ENCODE measurements around the gene NLK. TPM values are rescaled to one million over a fixed set of nuclear protein-coding genes. Genes with fewer than 3 reads are reported as not detected.

The NLK gene
- total and polyA plus RNA-seq, 2 of the 13 experiments (the other 11 are each of a cell fraction or from before 2014, with no cell fraction given) = 13.4 to 14.6 TPM

- TF ChIP-seq ZNF713 (CRISPR knock-in tag; IDR thresholded peaks at IDR 0.05) (no peak), DRAP1 (CRISPR knock-in tag; IDR thresholded peaks at IDR 0.05) (no peak), ZNF3 (CRISPR knock-in tag; IDR thresholded peaks at IDR 0.05) (no peak), KLF12 (CRISPR knock-in tag; IDR thresholded peaks at IDR 0.05; ENCODE audit: borderline replicate concordance) (no peak), CC2D1A (CRISPR knock-in tag; IDR thresholded peaks at IDR 0.05) (no peak), ZNF570 (CRISPR knock-in tag; IDR thresholded peaks at IDR 0.05; ENCODE audit: borderline replicate concordance) (no peak), ZSCAN5A (CRISPR knock-in tag; IDR thresholded peaks at IDR 0.05; ENCODE audit: borderline replicate concordance) (no peak), MTF2 (CRISPR knock-in tag; IDR thresholded peaks at IDR 0.05; ENCODE audit: borderline replicate concordance) (no peak), FOXM1 (CRISPR knock-in tag; IDR thresholded peaks at IDR 0.05) (no peak), MTERF4 (CRISPR knock-in tag; IDR thresholded peaks at IDR 0.05) (0 out of 2 replicates have a peak, but pooled peaks have one; percentile 27), PCBP2 (optimal IDR thresholded peaks at IDR 0.05; ENCODE audit: low read depth, low read length, poor library complexity, severe bottlenecking) (no peak), ZNF569 (CRISPR knock-in tag; IDR thresholded peaks at IDR 0.05; ENCODE audit: borderline replicate concordance) (no peak), ASH2L (IDR thresholded peaks at IDR 0.05; ENCODE audit: insufficient read length, low read depth, low read length) (no peak), ZNF224 (CRISPR knock-in tag; IDR thresholded peaks at IDR 0.05) (no peak), MBD4 (IDR thresholded peaks at IDR 0.05; ENCODE audit: borderline replicate concordance, low read length) (no peak), ZNF563 (CRISPR knock-in tag; IDR thresholded peaks at IDR 0.05) (0 out of 2 replicates have a peak, but pooled peaks have one; percentile 27), HNF4G (IDR thresholded peaks at IDR 0.05; ENCODE audit: borderline replicate concordance, low read depth, low read length) (no peak), HNF4G (CRISPR knock-in tag; IDR thresholded peaks at IDR 0.05; ENCODE audit: borderline replicate concordance, low read depth) (no peak), SP2 (CRISPR knock-in tag; IDR thresholded peaks at IDR 0.05) (no peak), ZBTB33 (CRISPR knock-in tag; IDR thresholded peaks at IDR 0.05) (no peak), THYN1 (CRISPR knock-in tag; IDR thresholded peaks at IDR 0.05; ENCODE audit: borderline replicate concordance, low read depth) (no peak), ARNTL (CRISPR knock-in tag; IDR thresholded peaks at IDR 0.05) (no peak), MXI1 (IDR thresholded peaks at IDR 0.05; ENCODE audit: borderline replicate concordance, low read depth, low read length) (no peak), ZKSCAN1 (IDR thresholded peaks at IDR 0.05; ENCODE audit: low read length) (no peak), ZNF776 (CRISPR knock-in tag; IDR thresholded peaks at IDR 0.05) (no peak), ZNF18 (CRISPR knock-in tag; IDR thresholded peaks at IDR 0.05; ENCODE audit: insufficient replicate concordance) (no peak)
Observed at GRCh38 chr17:28008513-28008912, 34.0 kb upstream of the NLK start (continued).
